Measurements from ENCODE around the gene ATP8B3.

ATP8B3 gene

DNA sequence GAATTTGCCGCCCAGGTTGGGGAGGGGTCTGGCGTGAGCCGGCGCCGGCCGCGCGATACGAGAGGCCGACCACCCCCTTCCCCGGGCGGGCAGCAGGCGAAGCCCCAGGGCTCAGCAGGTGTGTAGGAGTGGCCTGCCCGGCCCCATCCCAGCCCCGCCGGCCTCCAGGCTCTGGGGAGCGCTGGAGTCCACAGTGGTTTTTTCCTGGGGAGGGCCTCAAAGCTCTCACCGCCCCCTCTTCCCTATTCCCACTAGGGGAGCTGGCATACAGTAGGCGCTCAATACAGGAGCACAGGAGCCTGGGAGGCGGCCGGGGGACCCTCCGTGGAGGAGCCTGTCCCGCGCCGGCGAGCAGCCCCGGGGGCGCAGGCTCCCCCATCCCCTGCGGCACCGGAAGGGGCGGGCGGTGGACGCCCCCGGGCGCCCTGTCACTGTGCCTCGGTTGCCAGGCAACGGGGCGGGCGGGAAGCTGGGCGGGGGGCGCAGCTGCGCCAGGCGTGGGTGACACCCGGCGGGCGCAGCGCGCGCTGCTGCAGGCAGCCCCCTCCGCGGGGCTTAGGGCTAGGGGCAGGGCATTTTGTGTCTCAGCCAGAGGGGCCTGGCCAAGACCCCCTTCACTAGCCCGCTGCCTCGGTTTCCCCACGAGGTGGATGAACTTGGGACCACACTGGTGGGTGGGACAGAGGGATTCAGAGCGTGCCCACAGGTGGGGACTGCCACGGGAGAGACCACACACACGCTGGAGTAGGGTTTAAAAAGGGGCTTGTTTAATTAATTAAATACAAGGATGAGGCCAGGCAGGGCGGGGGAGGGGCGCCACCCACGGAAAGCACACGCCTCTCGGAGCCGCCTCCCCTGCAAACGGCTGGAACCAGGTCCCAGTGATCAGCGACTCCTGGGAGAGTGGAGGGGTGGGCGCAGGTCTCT is 39.8 kb upstream of the ATP8B3 start:
- no peak for DNase-seq

DNA sequence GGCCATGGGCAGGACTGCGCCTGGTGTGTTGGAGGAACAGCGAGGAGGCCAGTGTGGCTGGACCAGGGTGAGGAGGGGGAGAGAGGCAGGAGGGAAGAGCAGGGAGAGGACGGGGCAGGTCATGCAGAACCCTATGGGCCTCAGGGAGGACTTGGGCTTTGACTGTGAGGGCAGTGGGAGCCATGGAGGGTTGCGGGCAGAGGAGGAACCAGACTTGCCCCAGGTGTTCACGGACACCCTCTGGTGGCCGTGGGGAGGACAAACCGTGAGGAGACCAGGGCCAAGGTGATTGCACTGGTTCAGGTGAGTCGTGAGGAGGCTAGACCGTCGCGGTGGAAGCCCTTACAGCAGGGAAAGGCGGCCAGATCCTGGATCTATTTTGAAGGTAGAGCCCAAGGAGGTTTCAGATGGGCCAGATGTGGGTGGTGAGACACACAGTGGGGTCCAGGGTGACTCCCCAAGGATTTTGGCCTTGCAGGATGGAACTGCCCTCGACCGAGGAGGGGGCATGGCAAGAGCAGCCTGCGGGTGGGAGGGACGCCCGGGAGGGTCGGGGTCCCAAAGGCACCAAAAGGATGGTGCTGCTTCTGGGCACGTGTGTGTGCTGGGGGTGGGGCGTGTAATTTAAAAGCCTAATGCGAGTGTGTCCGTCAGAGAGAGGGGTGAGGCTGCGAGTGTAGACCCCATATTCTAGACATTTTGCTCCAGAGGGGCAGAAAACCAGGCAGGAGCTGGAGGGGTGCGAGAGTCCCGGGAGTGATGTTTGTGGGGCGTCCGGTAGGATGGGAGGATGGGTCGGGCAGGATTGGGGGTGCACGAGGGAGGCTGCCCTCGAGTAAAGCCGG is 39.0 kb upstream of the ATP8B3 start:
- DNase-seq: no peak

DNA sequence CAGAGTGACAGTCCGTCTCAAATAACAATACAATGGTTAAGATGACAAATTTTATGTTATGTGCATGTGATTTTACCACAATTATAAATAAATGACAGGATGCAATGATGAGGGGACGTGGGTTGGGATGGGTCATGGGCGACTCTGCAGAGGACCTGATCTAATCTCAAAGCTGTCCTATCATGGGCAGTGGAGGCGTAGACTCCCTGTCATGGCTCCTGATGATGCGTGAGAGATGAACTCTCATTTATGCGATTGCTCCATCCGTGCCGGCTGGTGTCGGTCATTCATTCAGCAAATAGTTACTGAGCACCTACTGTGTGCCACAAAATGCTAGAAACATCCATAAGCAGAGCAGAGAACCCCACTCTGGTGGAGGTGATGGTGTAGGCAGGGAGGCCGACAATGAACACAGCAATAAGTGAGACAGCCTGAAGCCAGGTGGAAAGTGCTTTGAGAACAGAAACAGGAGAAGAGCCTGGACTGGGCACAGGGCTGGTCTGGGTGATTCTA is 37.9 kb upstream of the ATP8B3 start:
- no peak for DNase-seq

DNA sequence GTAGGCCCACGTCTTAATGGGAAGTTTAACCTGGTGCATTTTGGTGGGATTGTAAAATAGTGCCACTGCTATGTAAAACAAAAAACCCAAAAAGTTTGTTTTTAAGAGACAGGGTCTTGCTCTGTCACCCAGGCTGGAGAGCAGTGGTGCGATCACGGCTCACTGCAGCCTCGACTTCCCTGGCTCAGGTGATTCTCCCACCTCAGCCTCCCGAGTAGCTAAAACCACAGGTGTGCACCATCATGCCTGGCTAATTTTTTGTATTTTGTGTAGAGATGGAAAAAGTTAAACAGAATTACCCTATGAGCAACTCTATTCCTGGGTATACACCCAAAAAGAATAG is 37.0 kb upstream of the ATP8B3 start:
- no peak for DNase-seq

DNA sequence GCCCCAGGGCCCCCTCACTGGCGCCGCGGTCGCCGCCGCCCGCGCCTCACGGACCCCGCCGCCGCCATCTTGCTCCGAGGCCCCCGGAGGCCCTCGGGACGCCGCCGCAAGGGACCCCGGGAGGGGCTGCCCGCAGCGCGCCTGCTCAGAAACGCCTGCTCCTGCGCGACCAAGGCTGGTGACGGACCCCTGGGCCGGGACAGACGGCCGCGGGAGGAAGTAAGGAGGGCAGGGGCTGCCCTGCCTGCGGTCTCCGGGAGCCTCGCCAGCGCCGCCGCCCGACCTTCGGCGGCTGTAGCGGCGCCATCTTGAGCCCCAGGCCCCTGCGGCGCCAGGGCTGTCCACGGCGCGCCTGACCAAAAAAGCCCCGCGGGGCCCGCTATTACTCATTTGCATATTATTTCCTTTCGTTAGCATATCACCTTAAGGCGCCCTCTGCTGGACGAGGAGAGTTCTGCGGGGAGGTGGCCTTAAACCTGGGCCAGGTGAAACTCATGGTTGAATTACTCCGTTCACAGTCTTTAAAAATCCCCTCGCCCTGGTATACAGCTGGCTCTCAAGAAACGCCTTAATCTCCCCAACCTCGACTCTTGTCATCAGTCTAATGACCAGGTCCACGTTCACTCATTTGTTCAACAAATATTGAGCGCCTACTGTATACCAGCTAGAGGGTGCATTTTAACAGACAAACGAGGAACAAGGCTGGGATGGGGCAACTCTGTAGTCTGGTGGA is 36.5 kb upstream of the ATP8B3 start, which contains the start of gene REXO1:
Gene REXO1, minus strand, starts transcription at position 85 of the 733 bp plus-strand sequence. CDS start 125 bp downstream, outside the sequence.
- peak; percentile 94 for DNase-seq

- no peak for DNase-seq
Observed at GRCh38 chr19:1847684-1848398, 35.8 kb upstream of the ATP8B3 start.

DNA sequence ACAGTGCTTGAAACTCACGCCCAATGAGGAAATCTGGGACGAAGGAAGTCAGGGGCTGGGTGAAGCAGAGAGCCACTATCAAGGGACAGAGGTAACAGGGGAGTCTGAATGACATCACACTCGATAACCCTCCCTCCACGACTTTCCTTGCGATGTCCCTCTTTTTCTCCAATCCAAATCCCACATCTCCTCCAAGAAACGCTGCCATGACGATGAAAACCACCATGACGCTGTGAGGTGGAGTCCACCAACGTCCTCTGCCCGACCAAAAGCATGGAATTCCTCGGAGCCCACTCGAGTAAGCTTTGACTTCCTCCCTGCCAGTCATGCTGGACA is 35.2 kb upstream of the ATP8B3 start:
- no peak for DNase-seq

- no peak for DNase-seq
Observed at GRCh38 chr19:1846517-1847204, 34.6 kb upstream of the ATP8B3 start.

- no peak for DNase-seq
Observed at GRCh38 chr19:1845642-1846041, 33.6 kb upstream of the ATP8B3 start.

GRCh38 chr19:1845125-1845515 is 33.0 kb upstream of the ATP8B3 start:
- DNase-seq: no peak

GRCh38 chr19:1844513-1845124 is 32.5 kb upstream of the ATP8B3 start:
- DNase-seq: no peak

- DNase-seq: no peak
Observed at GRCh38 chr19:1843646-1844394, 31.7 kb upstream of the ATP8B3 start.

DNA sequence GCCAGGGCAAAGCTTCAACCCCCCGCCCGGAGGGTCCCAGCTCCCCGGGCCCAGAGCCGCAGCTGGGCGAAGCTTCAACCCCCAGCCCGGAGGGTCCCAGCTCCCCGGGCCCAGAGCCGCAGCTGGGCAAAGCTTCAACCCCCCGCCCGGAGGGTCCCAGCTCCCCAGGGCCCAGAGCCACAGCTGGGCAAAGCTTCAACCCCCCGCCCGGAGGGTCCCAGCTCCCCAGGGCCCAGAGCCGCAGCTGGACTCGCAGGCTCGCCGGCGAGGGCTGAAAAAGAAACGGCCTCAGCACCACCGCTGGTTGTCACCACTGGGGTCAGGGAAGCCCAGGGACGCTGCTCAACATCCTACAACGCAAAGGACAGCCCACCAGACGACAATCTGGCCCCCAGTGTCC is 31.0 kb upstream of the ATP8B3 start:
- no peak for DNase-seq

- DNase-seq: no peak
Observed at GRCh38 chr19:1841209-1841924, 29.3 kb upstream of the ATP8B3 start.

GRCh38 chr19:1840541-1841115 is 28.6 kb upstream of the ATP8B3 start:
- no peak for DNase-seq

- no peak for DNase-seq
Observed at GRCh38 chr19:1839658-1840540, 27.8 kb upstream of the ATP8B3 start.

DNA sequence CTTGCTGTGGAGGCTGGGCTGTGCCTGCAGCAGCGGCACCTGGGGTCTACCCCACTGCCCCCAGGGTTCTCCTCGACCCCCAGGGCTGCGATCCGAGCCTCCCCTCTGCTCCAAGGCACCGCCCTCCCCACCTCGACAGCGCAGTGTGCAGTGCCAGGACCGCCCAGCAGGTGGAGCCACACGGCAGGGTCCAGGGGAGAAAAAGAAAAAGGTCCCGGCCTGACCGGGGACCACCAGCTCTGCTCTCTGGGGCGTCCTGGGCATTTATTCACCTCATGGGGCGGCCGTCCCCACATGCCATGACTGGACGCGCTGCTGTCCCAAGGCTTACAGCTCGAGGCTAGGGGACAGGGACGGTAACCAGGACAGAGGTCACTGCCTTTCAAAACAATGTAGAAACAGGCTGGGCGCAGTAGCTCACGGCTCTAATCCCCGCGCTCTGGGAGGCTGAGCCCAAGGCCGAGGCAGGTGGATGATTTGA is 25.6 kb upstream of the ATP8B3 start:
- DNase-seq: peak; percentile 8

GRCh38 chr19:1837222-1837565 is 25.1 kb upstream of the ATP8B3 start:
- no peak for DNase-seq
